Measurements from ENCODE around the gene NIT2. TPM values are rescaled to one million over a fixed set of nuclear protein-coding genes. Genes with fewer than 3 reads are reported as not detected.

NIT2 gene
- total RNA-seq, 1 donor from 2014 or later: 56.4 TPM

GRCh38 chr3:100354850-100355249 is 20.3 kb downstream of the NIT2 start:
- TF ChIP-seq CTCF (IDR thresholded peaks at IDR 0.05; ENCODE audit: unreplicated experiment): no peak
- H3K27ac Mint-ChIP-seq: peak overlapping the region; percentile 65
- no peaks in the 10 kb centered on the region for H3K27me3 Mint-ChIP-seq (ENCODE audit: low read depth)
- no peaks in the 10 kb centered on the region for H3K9me3 Mint-ChIP-seq
- H3K4me3 Mint-ChIP-seq: no peak overlapping the region
- DNase-seq (ENCODE audit: low spot score in 2 of 2, unreplicated experiment in 2 of 2): no peak
- H3K4me1 Mint-ChIP-seq: peaks cover 1% of the 10 kb centered on the region
- H3K36me3 Mint-ChIP-seq: peaks cover 46% of the 10 kb centered on the region

- Mint-ChIP-seq H3K4me3 (no peak overlapping the region), H3K4me1 (peaks cover 1% of the 10 kb centered on the region), H3K27ac (no peak overlapping the region), H3K36me3 (peaks cover 41% of the 10 kb centered on the region), H3K27me3 (ENCODE audit: low read depth) (no peaks in the 10 kb centered on the region), H3K9me3 (peaks cover 5% of the 10 kb centered on the region)
- no peak for DNase-seq (ENCODE audit: low spot score in 2 of 2, unreplicated experiment in 2 of 2)
- no peak for TF ChIP-seq CTCF (IDR thresholded peaks at IDR 0.05; ENCODE audit: unreplicated experiment)
Observed at GRCh38 chr3:100358413-100358812, 23.9 kb downstream of the NIT2 start.

- Mint-ChIP-seq H3K36me3 (peaks cover 46% of the 10 kb centered on the region), H3K9me3 (peaks cover 5% of the 10 kb centered on the region), H3K27ac (no peak overlapping the region), H3K4me1 (peaks cover 1% of the 10 kb centered on the region), H3K27me3 (ENCODE audit: low read depth) (no peaks in the 10 kb centered on the region), H3K4me3 (no peak overlapping the region)
- DNase-seq (ENCODE audit: low spot score in 2 of 2, unreplicated experiment in 2 of 2): no peak
- TF ChIP-seq CTCF (IDR thresholded peaks at IDR 0.05; ENCODE audit: unreplicated experiment): no peak
Observed at GRCh38 chr3:100359035-100359434, 24.5 kb downstream of the NIT2 start.

- no peak overlapping the region for H3K27ac Mint-ChIP-seq
- no peak for TF ChIP-seq CTCF (IDR thresholded peaks at IDR 0.05; ENCODE audit: unreplicated experiment)
- no peak overlapping the region for H3K4me3 Mint-ChIP-seq
- no peaks in the 10 kb centered on the region for H3K27me3 Mint-ChIP-seq (ENCODE audit: low read depth)
- no peaks in the 10 kb centered on the region for H3K4me1 Mint-ChIP-seq
- peaks cover 5% of the 10 kb centered on the region for H3K9me3 Mint-ChIP-seq
- DNase-seq (ENCODE audit: low spot score in 2 of 2, unreplicated experiment in 2 of 2): no peak
- peaks cover 44% of the 10 kb centered on the region for H3K36me3 Mint-ChIP-seq
Observed at GRCh38 chr3:100360757-100361496, 26.4 kb downstream of the NIT2 start.

GRCh38 chr3:100361897-100362296 is 27.3 kb downstream of the NIT2 start:
- Mint-ChIP-seq H3K4me1 (no peaks in the 10 kb centered on the region), H3K36me3 (peaks cover 45% of the 10 kb centered on the region), H3K27ac (no peak overlapping the region), H3K9me3 (peaks cover 5% of the 10 kb centered on the region), H3K4me3 (no peak overlapping the region), H3K27me3 (ENCODE audit: low read depth) (no peaks in the 10 kb centered on the region)
- no peak for DNase-seq (ENCODE audit: low spot score in 2 of 2, unreplicated experiment in 2 of 2)
- TF ChIP-seq CTCF (IDR thresholded peaks at IDR 0.05; ENCODE audit: unreplicated experiment): no peak

Measured in mesothelial cell of epicardium (in vitro differentiated cells).